ENCODE data around the gene DLGAP3. TPM values are rescaled to one million over a fixed set of nuclear protein-coding genes. Genes with fewer than 3 reads are reported as not detected.
"Not testable (repeated sequence)": the region's sequence is repeated elsewhere in the genome, so short reads cannot be mapped to it uniquely, and the experiment has no call there.

The DLGAP3 gene, protein sequence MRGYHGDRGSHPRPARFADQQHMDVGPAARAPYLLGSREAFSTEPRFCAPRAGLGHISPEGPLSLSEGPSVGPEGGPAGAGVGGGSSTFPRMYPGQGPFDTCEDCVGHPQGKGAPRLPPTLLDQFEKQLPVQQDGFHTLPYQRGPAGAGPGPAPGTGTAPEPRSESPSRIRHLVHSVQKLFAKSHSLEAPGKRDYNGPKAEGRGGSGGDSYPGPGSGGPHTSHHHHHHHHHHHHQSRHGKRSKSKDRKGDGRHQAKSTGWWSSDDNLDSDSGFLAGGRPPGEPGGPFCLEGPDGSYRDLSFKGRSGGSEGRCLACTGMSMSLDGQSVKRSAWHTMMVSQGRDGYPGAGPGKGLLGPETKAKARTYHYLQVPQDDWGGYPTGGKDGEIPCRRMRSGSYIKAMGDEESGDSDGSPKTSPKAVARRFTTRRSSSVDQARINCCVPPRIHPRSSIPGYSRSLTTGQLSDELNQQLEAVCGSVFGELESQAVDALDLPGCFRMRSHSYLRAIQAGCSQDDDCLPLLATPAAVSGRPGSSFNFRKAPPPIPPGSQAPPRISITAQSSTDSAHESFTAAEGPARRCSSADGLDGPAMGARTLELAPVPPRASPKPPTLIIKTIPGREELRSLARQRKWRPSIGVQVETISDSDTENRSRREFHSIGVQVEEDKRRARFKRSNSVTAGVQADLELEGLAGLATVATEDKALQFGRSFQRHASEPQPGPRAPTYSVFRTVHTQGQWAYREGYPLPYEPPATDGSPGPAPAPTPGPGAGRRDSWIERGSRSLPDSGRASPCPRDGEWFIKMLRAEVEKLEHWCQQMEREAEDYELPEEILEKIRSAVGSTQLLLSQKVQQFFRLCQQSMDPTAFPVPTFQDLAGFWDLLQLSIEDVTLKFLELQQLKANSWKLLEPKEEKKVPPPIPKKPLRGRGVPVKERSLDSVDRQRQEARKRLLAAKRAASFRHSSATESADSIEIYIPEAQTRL
- under 1 TPM; 0.45 to 0.55 TPM for total RNA-seq

DNA sequence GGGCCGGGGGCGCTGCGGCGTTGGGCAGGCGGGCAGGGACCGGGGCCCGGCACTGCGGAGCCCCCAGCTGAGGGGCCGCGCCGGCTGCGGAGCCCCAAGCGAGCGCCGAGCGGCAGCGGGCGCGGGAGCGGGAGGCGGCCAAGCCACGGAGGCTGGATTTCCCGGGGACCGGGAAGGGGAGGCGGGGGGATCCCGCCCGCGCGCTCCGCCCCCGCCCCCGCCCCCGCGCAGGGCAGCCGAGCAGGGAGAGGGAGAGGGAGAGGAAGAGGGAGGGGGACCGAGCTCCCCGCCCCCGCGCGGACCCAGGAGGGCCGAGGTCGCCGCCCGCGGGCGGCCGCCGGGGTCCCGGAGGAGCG is at the start of gene DLGAP3:
Gene DLGAP3 (minus strand): TSS at position 154 of the 356 bp plus-strand sequence. CDS start 24,267 bp downstream, outside the sequence.
- H3K9me3 Mint-ChIP-seq, result no peaks in the 10 kb centered on the region
- peaks cover 4% of the 10 kb centered on the region for H3K4me1 Mint-ChIP-seq
- no peak for DNase-seq
- no peak for ATAC-seq (ENCODE audit: low read depth)
- H3K27ac Mint-ChIP-seq, result peak within 1 kb of the TSS; percentile 22
- peak within 1 kb of the TSS; percentile 65 for H3K4me3 Mint-ChIP-seq
- H3K27me3 Mint-ChIP-seq, result peaks cover 70% of the 10 kb centered on the region
- H3K36me3 Mint-ChIP-seq, result no peaks in the 10 kb centered on the region
- POLR2A ChIA-PET, result no interaction called here

DNA sequence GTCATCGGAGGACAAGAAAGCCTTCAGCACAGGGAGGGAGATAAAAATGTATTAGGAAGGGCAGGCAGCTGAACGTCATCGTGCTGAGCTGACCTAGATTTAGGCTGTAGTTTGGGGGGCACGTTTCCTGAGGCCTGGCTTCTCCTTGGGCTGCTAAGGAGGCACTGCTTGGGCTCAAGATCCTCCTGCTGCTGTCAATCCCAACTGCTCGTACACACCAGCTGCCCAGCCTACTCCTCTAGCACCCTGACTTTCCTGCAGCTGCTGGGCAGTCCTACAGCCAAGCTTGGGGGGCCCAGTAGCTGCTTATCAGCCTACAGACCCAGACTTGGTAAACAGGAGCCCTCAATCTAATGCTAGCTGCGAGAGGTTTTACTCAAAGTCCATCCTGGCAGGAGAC is 49.5 kb upstream of the DLGAP3 start:
- Mint-ChIP-seq H3K27me3 (no peaks in the 10 kb centered on the region), H3K36me3 (peaks cover 21% of the 10 kb centered on the region), H3K4me1 (peaks cover 14% of the 10 kb centered on the region), H3K27ac (no peak overlapping the region), H3K4me3 (no peak overlapping the region), H3K9me3 (no peaks in the 10 kb centered on the region)
- no peak for ATAC-seq (ENCODE audit: low read depth)
- POLR2A ChIA-PET, result no interaction called here
- no peak for DNase-seq

DNA sequence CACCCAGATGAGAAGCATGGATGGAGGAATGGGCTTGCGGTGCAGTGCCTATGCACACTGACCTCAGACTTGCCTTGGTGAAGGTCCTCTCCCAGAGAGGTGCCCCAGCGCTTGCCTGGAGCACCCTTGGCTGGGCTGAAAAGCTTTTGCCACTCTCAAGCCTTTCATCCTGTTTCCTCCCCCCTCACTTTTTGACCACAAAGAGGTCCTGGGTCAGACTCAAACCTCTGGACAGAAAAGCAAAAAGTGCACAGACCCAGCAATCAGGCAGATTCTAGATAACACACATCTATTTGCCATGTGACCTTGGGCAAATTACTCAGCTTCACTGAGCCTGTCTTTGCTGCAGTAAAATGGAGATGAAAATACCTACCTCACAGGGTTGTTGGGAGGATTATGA is 48.4 kb upstream of the DLGAP3 start:
- ATAC-seq (ENCODE audit: low read depth), result no peak
- Mint-ChIP-seq H3K27me3 (no peaks in the 10 kb centered on the region), H3K36me3 (peaks cover 16% of the 10 kb centered on the region), H3K27ac (no peak overlapping the region), H3K4me3 (no peak overlapping the region), H3K9me3 (no peaks in the 10 kb centered on the region), H3K4me1 (peaks cover 6% of the 10 kb centered on the region)
- DNase-seq, result no peak
- POLR2A ChIA-PET, result no interaction called here

DNA sequence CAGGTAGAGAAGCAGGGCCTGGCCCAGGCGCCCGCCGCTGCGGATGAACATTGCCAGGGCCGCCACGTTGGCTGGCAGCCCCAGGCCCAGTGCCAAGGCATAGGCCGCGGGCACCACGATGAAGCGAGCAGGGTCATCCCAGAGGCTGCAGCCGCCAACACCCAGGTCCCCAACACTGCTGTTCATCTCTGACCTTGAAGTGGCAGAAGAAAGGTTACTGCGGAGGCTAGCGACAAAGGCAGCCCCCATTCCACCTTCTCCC is 47.7 kb upstream of the DLGAP3 start:
- POLR2A ChIA-PET, result no interaction called here
- H3K9me3 Mint-ChIP-seq, result no peaks in the 10 kb centered on the region
- H3K4me1 Mint-ChIP-seq, result peaks cover 5% of the 10 kb centered on the region

DNA sequence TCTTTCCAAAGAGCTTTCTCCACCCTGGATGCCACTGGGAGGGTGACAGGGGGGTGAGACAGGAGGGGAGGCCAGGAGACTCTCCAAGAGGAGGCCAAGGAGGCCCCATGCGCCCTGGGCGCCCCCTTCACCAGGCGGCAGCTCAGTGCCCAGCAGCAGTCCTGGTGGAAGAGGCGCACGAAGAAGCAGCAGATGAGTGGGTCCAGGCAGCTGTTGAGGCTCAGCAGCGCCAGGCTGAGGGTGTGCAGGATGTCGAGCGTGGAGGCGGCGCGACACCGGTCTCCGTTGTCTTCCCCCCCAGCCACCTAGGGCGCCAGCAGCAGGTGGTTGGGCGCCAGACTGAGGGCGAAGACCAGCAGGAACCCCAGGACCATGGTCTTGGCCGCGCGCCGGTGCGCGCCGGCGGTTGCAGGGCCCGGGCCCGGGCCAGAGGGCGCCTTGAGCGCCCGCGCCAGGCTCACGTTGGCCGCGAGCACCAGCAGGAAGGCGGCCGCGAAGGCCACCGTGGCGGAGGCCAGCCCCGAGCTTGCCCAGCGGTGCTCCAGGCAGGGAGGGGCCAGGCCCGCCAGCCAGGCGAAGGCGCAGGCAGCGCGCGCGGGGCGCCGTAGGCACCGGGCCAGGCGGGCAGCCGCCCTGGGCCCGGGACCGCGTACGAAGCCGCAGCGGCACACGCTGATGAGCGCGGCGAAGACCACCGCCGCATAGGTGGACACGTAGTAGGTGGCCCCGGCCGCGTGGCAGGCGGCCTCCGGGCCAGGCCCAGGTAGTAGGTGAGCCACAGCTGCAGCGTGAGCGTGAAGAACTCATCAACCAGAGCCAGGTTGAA is 47.1 kb upstream of the DLGAP3 start:
- DNase-seq (no peak), ATAC-seq (ENCODE audit: low read depth) (no peak)
- Mint-ChIP-seq H3K4me3 (no peak overlapping the region), H3K4me1 (peaks cover 5% of the 10 kb centered on the region), H3K36me3 (peaks cover 10% of the 10 kb centered on the region), H3K9me3 (no peaks in the 10 kb centered on the region), H3K27ac (no peak overlapping the region), H3K27me3 (no peaks in the 10 kb centered on the region)
- POLR2A ChIA-PET, result no interaction called here

More for the DNA sequence above, 47.7 kb upstream of the DLGAP3 start:
- Mint-ChIP-seq H3K27ac (no peak overlapping the region), H3K4me3 (no peak overlapping the region), H3K36me3 (peaks cover 14% of the 10 kb centered on the region), H3K27me3 (no peaks in the 10 kb centered on the region)
- no peak for DNase-seq
- no peak for ATAC-seq (ENCODE audit: low read depth)

DNA sequence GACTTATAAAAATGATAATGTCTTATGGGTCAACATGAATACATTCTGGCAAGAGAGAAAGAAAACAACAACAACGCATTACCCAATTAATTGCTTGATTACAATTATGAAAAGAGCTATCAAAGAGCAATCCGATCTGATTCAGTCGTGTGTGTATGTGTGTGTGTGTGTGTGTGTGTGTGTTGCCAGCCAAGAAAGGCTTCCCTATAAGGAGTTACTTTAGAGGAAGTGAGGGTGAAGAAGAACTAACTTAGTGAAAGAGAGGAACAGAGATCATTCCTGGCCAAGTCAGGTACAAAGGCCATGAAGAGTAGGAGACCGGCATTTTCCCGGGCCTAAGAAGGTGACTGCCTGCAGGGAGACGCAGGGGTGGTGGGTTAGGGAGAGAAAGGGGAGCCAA is 46.3 kb upstream of the DLGAP3 start:
- no peak for DNase-seq
- POLR2A ChIA-PET, result no interaction called here
- no peaks in the 10 kb centered on the region for H3K9me3 Mint-ChIP-seq
- peaks cover 5% of the 10 kb centered on the region for H3K4me1 Mint-ChIP-seq
- ATAC-seq (ENCODE audit: low read depth), result no peak
- no peaks in the 10 kb centered on the region for H3K27me3 Mint-ChIP-seq
- H3K4me3 Mint-ChIP-seq, result no peak overlapping the region
- H3K27ac Mint-ChIP-seq, result no peak overlapping the region
- peaks cover 10% of the 10 kb centered on the region for H3K36me3 Mint-ChIP-seq

DNA sequence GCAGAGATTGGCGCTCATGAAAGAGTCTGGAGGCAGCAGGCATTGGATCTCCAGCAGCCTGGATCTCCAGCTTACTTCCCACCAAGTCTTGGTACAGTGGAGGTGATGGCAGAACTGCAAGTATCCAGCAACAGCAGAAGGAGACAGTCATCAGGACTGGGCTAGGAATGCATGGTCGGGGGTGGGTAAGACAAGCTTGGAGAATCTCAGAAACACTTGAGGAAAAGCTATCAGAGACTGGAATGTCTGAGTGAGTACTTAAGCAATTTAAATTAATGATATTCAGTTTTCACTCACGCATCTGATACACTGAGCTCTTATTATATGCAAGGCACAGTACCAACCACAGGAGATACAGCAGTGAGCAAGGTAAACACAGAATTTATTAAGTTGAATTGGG is 45.9 kb upstream of the DLGAP3 start:
- POLR2A ChIA-PET, result no interaction called here
- Mint-ChIP-seq H3K9me3 (no peaks in the 10 kb centered on the region), H3K4me1 (peaks cover 5% of the 10 kb centered on the region), H3K27ac (no peak overlapping the region), H3K27me3 (no peaks in the 10 kb centered on the region), H3K4me3 (no peak overlapping the region), H3K36me3 (peaks cover 10% of the 10 kb centered on the region)
- ATAC-seq (ENCODE audit: low read depth), result no peak
- no peak for DNase-seq

DNA sequence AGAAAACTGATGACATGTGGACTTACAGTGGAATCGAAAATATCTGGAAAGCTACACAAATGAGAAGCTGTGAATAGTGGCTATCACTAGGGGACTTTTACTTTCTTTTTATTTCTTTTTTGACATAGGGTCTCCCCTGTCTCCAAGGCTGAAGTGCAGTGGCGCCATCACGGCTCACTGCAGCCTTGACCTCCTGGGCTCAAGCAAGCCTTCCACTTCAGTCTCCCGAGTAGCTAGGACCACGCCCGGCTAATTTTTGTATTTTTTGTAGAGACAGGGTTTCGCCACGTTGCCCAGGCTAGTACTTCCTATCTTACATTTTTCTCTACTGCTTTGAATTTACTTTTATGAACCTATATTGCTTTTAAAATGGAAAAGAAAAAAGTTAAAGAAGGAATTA is 45.2 kb upstream of the DLGAP3 start:
- no peaks in the 10 kb centered on the region for H3K9me3 Mint-ChIP-seq
- H3K4me3 Mint-ChIP-seq, result no peak overlapping the region
- POLR2A ChIA-PET, result no interaction called here
- H3K36me3 Mint-ChIP-seq, result peaks cover 10% of the 10 kb centered on the region
- ATAC-seq (ENCODE audit: low read depth) (no peak), DNase-seq (no peak)
- no peaks in the 10 kb centered on the region for H3K27me3 Mint-ChIP-seq
- peaks cover 5% of the 10 kb centered on the region for H3K4me1 Mint-ChIP-seq
- no peak overlapping the region for H3K27ac Mint-ChIP-seq

DNA sequence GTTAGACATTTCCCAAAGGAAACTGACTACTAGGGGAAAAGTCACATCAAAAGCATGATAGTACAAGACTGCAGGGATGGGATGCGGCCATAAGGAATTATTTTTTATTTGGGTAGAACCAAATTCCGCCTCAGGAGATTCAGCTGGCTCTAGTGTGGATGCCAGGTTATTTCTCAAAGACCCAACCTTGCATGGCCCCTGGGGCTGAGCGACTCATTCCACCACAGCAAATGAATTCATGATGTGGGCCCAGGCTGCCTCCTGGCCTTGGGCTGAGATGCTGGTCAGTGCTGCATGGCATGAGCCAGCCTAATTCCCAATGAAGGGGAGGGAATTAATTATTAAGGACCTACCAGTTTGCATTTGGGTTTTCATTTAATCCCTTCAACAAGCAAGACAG is 43.9 kb upstream of the DLGAP3 start:
- no peak for DNase-seq
- Mint-ChIP-seq H3K27ac (no peak overlapping the region), H3K4me3 (no peak overlapping the region), H3K4me1 (peaks cover 2% of the 10 kb centered on the region), H3K9me3 (no peaks in the 10 kb centered on the region), H3K27me3 (no peaks in the 10 kb centered on the region), H3K36me3 (peaks cover 10% of the 10 kb centered on the region)
- ATAC-seq (ENCODE audit: low read depth), result no peak
- POLR2A ChIA-PET, result no interaction called here

DNA sequence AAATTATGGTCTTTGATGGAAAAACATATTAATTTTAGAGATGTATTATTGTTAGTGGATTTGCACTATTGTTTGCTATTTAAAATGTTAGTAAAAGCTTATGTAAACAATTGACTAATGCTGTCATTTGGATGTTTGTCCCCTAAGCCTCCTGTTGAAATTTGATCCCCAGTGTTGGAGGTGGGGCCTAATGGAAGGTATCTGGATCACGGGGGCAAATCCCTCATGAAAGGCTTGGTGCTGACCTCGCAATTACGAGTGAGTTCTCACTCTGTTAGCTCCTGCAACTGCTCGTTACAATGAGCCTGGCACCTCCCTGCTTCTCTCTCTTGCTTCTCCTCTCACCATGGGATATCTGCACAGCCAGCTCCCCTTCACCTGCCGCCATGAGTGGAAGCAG is 41.4 kb upstream of the DLGAP3 start:
- no peaks in the 10 kb centered on the region for H3K9me3 Mint-ChIP-seq
- H3K4me3 Mint-ChIP-seq, result no peak overlapping the region
- H3K27ac Mint-ChIP-seq, result no peak overlapping the region
- H3K4me1 Mint-ChIP-seq, result no peaks in the 10 kb centered on the region
- ATAC-seq (ENCODE audit: low read depth) (no peak), DNase-seq (no peak)
- H3K27me3 Mint-ChIP-seq, result no peaks in the 10 kb centered on the region
- H3K36me3 Mint-ChIP-seq, result peaks cover 6% of the 10 kb centered on the region
- POLR2A ChIA-PET, result no interaction called here

DNA sequence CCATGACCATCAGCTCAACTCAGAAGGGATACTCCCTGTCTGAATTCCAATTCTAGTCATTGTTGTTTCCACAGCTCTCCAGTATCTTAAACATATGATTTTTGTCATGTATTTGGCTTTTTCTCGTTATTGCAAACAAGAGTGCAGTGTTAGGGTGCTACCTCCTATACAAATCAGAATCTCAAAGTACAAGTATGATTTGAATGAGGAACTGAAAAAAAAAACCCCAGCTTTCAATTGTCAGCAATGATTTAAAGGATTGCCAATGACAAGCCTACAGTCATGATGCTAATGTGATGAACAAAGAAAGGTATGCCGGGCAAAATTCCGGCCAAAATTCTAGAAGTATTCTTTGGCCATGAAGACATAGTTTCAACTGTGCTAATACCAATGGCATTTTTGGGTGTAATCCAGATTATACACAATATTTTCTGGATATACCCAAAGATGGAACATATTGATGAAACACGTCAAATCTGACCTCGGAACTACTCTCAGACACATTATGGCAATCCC is 40.8 kb upstream of the DLGAP3 start:
- no peak overlapping the region for H3K27ac Mint-ChIP-seq
- ATAC-seq (ENCODE audit: low read depth) (no peak), DNase-seq (no peak)
- POLR2A ChIA-PET, result no interaction called here
- no peak overlapping the region for H3K4me3 Mint-ChIP-seq
- H3K27me3 Mint-ChIP-seq, result no peaks in the 10 kb centered on the region
- H3K4me1 Mint-ChIP-seq, result no peaks in the 10 kb centered on the region
- H3K9me3 Mint-ChIP-seq, result no peaks in the 10 kb centered on the region
- H3K36me3 Mint-ChIP-seq, result peaks cover under 1% of the 10 kb centered on the region

DNA sequence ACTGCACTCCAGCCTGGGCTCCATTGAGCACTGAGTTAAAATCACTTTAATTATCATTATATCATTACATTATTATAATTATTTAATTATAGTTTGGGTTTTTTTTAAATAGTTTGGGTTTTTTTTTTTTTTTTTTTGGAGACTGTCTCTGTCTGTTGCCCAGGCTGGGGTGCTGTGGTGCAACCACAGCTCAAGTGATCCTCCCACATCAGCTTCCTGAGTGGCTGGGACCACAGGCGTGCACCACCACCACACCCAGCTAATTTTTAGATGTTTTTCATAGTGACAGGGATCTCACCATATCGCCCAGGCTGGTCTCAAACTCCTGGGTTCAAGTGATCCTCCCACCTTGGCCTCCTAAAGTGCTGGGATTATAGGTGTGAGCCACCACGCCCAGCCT is 38.8 kb upstream of the DLGAP3 start:
- H3K4me3 Mint-ChIP-seq, H3K27ac Mint-ChIP-seq, POLR2A ChIA-PET, H3K36me3 Mint-ChIP-seq, H3K9me3 Mint-ChIP-seq, H3K27me3 Mint-ChIP-seq, DNase-seq, H3K4me1 Mint-ChIP-seq: not testable (repeated sequence)
- peak; percentile 72 for ATAC-seq (ENCODE audit: low read depth)

DNA sequence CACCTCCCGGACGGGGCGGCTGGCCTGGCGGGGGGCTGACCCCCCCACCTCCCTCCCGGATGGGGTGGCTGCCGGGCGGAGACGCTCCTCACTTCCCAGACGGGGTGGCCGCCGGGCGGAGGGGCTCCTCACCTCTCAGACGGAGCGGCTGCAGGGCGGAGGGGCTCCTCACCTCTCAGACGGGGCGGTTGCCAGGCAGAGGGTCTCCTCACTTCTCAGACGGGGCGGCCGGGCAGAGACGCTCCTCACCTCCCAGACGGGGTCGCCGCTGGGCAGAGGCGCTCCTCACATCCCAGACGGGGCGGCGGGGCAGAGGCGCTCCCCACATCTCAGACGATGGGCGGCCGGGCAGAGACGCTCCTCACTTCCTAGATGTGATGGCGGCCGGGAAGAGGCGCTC is 38.2 kb upstream of the DLGAP3 start:
- H3K36me3 Mint-ChIP-seq; H3K27ac Mint-ChIP-seq; H3K27me3 Mint-ChIP-seq; H3K4me3 Mint-ChIP-seq; ATAC-seq (ENCODE audit: low read depth); H3K9me3 Mint-ChIP-seq; POLR2A ChIA-PET; DNase-seq; H3K4me1 Mint-ChIP-seq: not testable (repeated sequence)
